ENCODE measurements around the gene IRX4. TPM values are rescaled to one million over a fixed set of nuclear protein-coding genes. Genes with fewer than 3 reads are reported as not detected.

Gene IRX4
- total RNA-seq, 1 donor from 2014 or later: not detected

DNA sequence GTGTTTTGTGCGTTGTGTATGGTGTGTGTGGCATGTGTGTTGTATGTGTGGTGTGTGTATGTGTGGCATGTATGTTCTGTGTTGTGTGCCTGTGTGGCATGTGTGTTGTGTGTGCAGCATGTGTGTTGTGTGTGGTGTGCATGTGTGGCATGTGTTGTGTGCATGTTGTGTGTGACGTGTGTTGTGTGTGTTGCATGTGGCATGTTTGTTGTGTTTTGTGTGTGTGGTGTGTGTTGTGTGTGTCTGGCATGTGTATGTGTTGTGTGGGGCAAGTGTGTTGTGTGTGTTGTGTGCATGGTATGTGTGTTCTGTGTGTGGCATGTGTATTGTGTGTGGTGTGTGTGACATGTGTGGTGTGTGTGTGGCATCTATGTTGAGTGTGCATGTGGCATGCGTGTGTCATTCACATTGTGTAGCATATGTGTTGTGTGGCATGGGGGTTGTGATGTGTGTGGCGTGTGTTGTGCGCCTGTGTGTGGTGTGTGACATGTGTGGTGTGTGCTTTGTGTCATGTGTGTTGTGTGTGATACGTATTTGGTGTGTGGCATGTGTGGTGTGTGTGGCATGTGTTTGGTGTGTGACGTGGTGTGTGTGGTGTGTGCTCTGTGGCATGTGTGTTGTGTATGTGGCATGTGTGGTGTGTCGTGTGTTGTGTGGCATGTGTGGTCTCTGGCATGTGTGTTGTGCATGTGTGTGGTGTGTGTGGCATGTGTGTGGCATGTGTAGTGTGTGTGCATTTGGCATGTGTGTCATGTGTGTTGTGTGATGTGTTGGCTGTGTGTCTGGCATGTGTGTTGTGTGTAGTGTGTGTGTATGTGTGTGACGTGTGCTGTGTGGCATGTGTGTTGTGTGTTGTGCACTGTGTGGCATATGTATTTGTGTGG is 46.6 kb upstream of the IRX4 start:
- Mint-ChIP-seq H3K4me3 (no peak overlapping the region), H3K9me3 (no peaks in the 10 kb centered on the region), H3K27ac (no peak overlapping the region), H3K36me3 (ENCODE audit: low read depth) (no peaks in the 10 kb centered on the region), H3K27me3 (peaks cover 15% of the 10 kb centered on the region), H3K4me1 (no peaks in the 10 kb centered on the region)
- no peak for ATAC-seq (ENCODE audit: low read depth)
- TF ChIP-seq, protein P1, sequence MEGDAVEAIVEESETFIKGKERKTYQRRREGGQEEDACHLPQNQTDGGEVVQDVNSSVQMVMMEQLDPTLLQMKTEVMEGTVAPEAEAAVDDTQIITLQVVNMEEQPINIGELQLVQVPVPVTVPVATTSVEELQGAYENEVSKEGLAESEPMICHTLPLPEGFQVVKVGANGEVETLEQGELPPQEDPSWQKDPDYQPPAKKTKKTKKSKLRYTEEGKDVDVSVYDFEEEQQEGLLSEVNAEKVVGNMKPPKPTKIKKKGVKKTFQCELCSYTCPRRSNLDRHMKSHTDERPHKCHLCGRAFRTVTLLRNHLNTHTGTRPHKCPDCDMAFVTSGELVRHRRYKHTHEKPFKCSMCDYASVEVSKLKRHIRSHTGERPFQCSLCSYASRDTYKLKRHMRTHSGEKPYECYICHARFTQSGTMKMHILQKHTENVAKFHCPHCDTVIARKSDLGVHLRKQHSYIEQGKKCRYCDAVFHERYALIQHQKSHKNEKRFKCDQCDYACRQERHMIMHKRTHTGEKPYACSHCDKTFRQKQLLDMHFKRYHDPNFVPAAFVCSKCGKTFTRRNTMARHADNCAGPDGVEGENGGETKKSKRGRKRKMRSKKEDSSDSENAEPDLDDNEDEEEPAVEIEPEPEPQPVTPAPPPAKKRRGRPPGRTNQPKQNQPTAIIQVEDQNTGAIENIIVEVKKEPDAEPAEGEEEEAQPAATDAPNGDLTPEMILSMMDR (IDR thresholded peaks at IDR 0.05): no peak
- no peak for DNase-seq
- POLR2A ChIA-PET: no interaction called here
- CTCF ChIA-PET: no interaction called here
- intact Hi-C loops (cut with micrococcal nuclease): no loop called here

DNA sequence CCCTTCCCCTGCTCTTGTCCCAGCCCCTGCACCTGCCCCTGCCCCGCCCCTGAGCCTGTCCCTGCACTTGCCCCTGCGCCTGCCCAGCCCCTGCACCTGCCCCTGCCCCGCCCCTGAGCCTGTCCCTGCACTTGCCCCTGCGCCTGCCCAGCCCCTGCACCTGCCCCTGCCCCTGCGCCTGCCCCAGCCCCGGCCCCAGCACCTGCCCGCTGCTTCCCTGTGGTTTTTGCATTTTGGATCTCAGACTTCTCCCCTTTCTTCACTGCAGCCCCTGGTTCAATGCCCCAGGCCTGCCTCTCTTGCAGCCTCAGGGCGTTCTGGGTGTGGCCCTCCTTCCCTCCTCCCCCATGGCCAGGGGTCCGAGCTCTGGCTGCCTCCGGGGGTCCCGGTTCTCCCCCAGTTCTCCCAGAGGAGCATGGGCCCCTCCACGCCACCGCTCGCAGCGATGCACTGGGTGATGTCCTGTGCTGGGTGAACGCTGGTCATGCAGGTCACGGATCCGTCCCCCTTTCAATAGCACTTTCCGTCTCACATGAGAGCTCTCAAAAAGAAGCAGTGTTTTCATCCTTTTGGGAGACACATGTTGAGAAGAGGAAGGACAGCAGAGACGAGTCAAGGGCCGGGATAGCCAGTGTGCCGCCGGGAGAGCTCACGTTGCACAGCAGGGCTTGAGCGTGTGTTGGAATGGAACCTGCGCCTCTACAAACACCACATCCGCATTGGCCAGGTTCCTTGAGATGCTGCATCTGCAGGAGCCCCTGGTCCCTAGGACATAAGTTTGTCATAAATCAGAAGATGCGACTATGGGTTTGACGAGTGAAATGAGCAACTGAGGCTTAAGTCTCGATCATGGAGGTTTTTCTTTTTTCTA is 44.0 kb upstream of the IRX4 start:
- H3K9me3 Mint-ChIP-seq: no peaks in the 10 kb centered on the region
- DNase-seq (no peak), ATAC-seq (ENCODE audit: low read depth) (no peak)
- TF ChIP-seq, protein P1 (IDR thresholded peaks at IDR 0.05): no peak
- H3K4me1 Mint-ChIP-seq: no peaks in the 10 kb centered on the region
- H3K27ac Mint-ChIP-seq: no peak overlapping the region
- CTCF ChIA-PET: no interaction called here
- no peak overlapping the region for H3K4me3 Mint-ChIP-seq
- POLR2A ChIA-PET: no interaction called here
- H3K27me3 Mint-ChIP-seq: peaks cover 11% of the 10 kb centered on the region
- intact Hi-C loops (cut with micrococcal nuclease): no loop called here
- no peaks in the 10 kb centered on the region for H3K36me3 Mint-ChIP-seq (ENCODE audit: low read depth)

DNA sequence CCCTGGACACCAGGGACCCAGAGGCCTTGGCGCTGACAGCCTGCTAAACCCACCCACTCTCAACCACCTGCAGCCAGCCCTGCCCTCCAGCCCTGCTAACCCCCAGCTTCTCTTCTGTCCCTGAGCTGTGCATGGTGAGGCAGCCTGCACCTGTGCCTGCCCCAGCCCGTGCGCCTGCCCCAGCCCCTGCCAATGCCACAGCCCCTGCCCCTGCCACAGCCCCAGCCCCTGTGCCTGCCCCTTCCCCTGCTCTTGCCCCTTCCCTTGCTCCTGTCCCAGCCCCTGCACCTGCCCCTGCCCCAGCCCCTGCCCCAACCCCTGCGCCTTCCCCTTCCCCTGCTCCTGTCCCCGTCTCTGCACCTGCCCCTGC is 43.3 kb upstream of the IRX4 start:
- ATAC-seq (ENCODE audit: low read depth): no peak
- H3K4me1 Mint-ChIP-seq: no peaks in the 10 kb centered on the region
- H3K27me3 Mint-ChIP-seq: peaks cover 9% of the 10 kb centered on the region
- H3K9me3 Mint-ChIP-seq: no peaks in the 10 kb centered on the region
- intact Hi-C loops (cut with micrococcal nuclease): no loop called here
- no peak overlapping the region for H3K27ac Mint-ChIP-seq
- H3K36me3 Mint-ChIP-seq (ENCODE audit: low read depth): no peaks in the 10 kb centered on the region
- TF ChIP-seq, protein P1 (IDR thresholded peaks at IDR 0.05): no peak
- ChIA-PET CTCF (no interaction called here), POLR2A (no interaction called here)
- no peak overlapping the region for H3K4me3 Mint-ChIP-seq
- DNase-seq: no peak

DNA sequence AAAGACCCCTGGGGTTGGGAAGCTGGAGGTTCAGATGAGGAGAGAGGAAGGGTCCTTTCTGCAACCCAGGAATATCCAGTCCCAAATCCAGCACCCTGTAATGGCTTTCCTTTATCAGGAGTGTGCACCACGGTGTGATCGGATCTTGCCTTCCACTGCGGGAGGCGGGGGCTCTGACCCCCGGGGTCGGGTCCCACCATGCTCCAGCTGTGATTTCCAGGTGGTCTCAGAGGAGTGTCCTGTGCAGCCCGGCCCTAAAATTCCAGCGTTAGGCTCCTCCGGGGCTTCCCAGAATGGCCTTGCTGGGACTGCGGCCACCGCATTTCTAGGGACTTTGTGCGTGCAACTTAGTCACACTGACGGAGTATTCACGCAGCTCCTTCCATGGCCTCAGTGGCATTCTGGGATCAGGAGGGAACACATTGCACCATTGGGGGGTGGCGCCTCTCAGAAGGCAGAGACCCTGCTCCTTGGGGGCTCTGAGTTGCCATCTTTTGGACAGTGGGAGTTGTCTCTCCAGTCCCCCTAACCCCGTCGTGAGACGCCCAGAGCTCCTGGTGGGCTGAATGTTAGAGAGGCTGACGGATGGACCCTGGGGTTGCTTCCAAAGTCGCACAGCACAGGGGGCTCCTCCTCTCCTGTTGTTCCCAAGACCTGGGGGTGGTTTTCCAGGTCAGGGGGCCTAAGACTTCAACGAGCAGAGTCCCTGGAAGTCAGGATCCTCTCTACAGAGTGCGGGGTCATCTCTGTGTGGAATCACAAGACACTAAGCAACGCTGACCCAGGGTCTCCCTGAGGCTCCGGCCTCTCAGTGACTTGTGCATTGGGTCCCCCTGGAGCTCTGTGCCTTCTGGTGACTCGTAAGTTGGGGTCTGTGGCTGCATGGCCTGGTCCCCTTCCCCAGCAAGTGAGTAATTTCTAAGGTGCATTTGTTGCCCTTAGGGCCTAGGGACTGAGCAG is 42.7 kb upstream of the IRX4 start:
- intact Hi-C loops (cut with micrococcal nuclease): no loop called here
- H3K27ac Mint-ChIP-seq: no peak overlapping the region
- H3K36me3 Mint-ChIP-seq (ENCODE audit: low read depth): no peaks in the 10 kb centered on the region
- TF ChIP-seq, protein P1 (IDR thresholded peaks at IDR 0.05): no peak
- DNase-seq (no peak), ATAC-seq (ENCODE audit: low read depth) (no peak)
- H3K9me3 Mint-ChIP-seq: no peaks in the 10 kb centered on the region
- ChIA-PET POLR2A (no interaction called here), CTCF (no interaction called here)
- no peaks in the 10 kb centered on the region for H3K4me1 Mint-ChIP-seq
- no peak overlapping the region for H3K4me3 Mint-ChIP-seq
- peaks cover 9% of the 10 kb centered on the region for H3K27me3 Mint-ChIP-seq
